HepG2 (cell line): ENCODE measurements around the gene CALML6. TPM values are rescaled to one million over a fixed set of nuclear protein-coding genes. Genes with fewer than 3 reads are reported as not detected.
A peak's percentile ranks its signal among the peaks of the same experiment; 100 is the strongest.

Source experiments
- DZIP1 ChIP-seq: sonication (generic); formaldehyde crosslinking; IDR thresholded peaks from 2 replicates; pipeline ENCODE4 v1.5.0; 2020; ENCODE audit warnings: mild to moderate bottlenecking, missing genetic modification reagents
- ELF3 ChIP-seq: IDR thresholded peaks from 2 replicates; pipeline ENCODE4 v1.6.1; 2016; ENCODE audit warnings: missing genetic modification reagents, missing compliant biosample characterization
- GATAD2A ChIP-seq: IDR thresholded peaks from 2 replicates; pipeline ENCODE4 v1.6.1; 2016
- GMEB1 ChIP-seq: sonication (generic); formaldehyde crosslinking; IDR thresholded peaks from 2 replicates; pipeline ENCODE4 v1.5.1; 2020; ENCODE audit warnings: missing genetic modification reagents, mild to moderate bottlenecking, borderline replicate concordance
- HMGA1 ChIP-seq: sonication (generic); formaldehyde crosslinking; conservative IDR thresholded peaks from 2 replicates; pipeline ENCODE4 v1.4.0; 2020; ENCODE audit warnings: missing genetic modification reagents
- MED1 ChIP-seq: sonication (generic); formaldehyde crosslinking; IDR thresholded peaks from 2 replicates; pipeline ENCODE4 v1.4.0; 2020; ENCODE audit warnings: missing genetic modification reagents
- MLX ChIP-seq: IDR thresholded peaks from 2 replicates; pipeline ENCODE4 v1.6.1; 2016
- NFYC ChIP-seq: IDR thresholded peaks from 2 replicates; pipeline ENCODE4 v1.6.1; 2016; ENCODE audit warnings: missing genetic modification reagents, missing compliant biosample characterization
- NR2F6 ChIP-seq, 2 experiments: IDR thresholded peaks; 2 replicates each; pipeline ENCODE4 v1.6.1; 2016; ENCODE audit warnings: antibody characterized with exemption in 1 of 2, mild to moderate bottlenecking in 1 of 2
- PHF21A ChIP-seq: sonication (generic); formaldehyde crosslinking; IDR thresholded peaks from 2 replicates; pipeline ENCODE4 v1.5.0; 2020; ENCODE audit warnings: mild to moderate bottlenecking, missing genetic modification reagents
- RAD21 ChIP-seq: fragments of 450-650 bp; formaldehyde crosslinking; IDR thresholded peaks from 2 replicates; pipeline ENCODE4 v1.5.0; 2020; ENCODE audit warnings: mild to moderate bottlenecking
- RFX1 ChIP-seq: fragments of 450-650 bp; IDR thresholded peaks from 2 replicates; pipeline ENCODE4 v1.6.1; 2017
- SMAD9 ChIP-seq: sonication (generic); formaldehyde crosslinking; IDR thresholded peaks from 2 replicates; pipeline ENCODE4 v1.5.1; 2020; ENCODE audit warnings: mild to moderate bottlenecking, missing genetic modification reagents
- SNAPC2 ChIP-seq: sonication (generic); formaldehyde crosslinking; IDR thresholded peaks from 2 replicates; pipeline ENCODE4 v1.8.1; 2022; ENCODE audit warnings: mild to moderate bottlenecking, missing genetic modification reagents
- ZNF34 ChIP-seq: sonication (generic); formaldehyde crosslinking; IDR thresholded peaks from 2 replicates; pipeline ENCODE4 v1.4.0; 2020; ENCODE audit warnings: mild to moderate bottlenecking, missing genetic modification reagents, borderline replicate concordance
- ZNF44 ChIP-seq: sonication (generic); formaldehyde crosslinking; IDR thresholded peaks from 2 replicates; pipeline ENCODE4 v1.5.1; 2020; ENCODE audit warnings: mild to moderate bottlenecking, missing genetic modification reagents
- ZNF639 ChIP-seq: conservative IDR thresholded peaks from 2 replicates; pipeline ENCODE4 v1.6.1; 2018; ENCODE audit warnings: missing genetic modification reagents
- ZNF644 ChIP-seq: IDR thresholded peaks from 2 replicates; pipeline ENCODE4 v1.6.1; 2016; ENCODE audit warnings: low read depth
- ZNF687 ChIP-seq: sonication (generic); formaldehyde crosslinking; IDR thresholded peaks from 2 replicates; pipeline ENCODE4 v1.5.1; 2020; ENCODE audit warnings: mild to moderate bottlenecking, missing genetic modification reagents, moderate library complexity
- polyA plus RNA-seq, 8 experiments: library from polyadenylated mRNA; depleted of rRNA in 3 of 8; stranded (reverse) in 7 of 8; unstranded in 1 of 8; fragments of >200 nt; fragmentation: Illumina TruSeq in 4 of 8; extraction: Trizol in 4 of 8; gene quantifications; 2 replicates each; pipeline versions ENCODE4 v1.2.1 to v1.2.3, GENCODE V29; 2011 to 2016; ENCODE audit warnings: low read depth in 4 of 8, missing spikeins in 1 of 8, mixed read lengths in 1 of 8; ENCODE audit not compliant: insufficient read depth in 1 of 8
- total RNA-seq, 5 experiments: library from RNA; depleted of rRNA; stranded (reverse); fragments of >200 nt; fragmentation: Illumina TruSeq; extraction: Trizol; gene quantifications; 2 replicates each; pipeline ENCODE4 v1.2.3, GENCODE V29; 2016; ENCODE audit warnings: low read depth in 1 of 5

CALML6 gene
- total and polyA plus RNA-seq, 2 of the 13 experiments (the other 11 are each of a cell fraction or from before 2014, with no cell fraction given), result 0.11 to 0.12 TPM

- peak; percentile 94 for TF ChIP-seq ZNF687 (CRISPR knock-in tag)
- no peak; the same call in 1 of the 2 replicates for TF ChIP-seq DZIP1 (CRISPR knock-in tag)
- peak; percentile 70 for TF ChIP-seq PHF21A
- no peak for TF ChIP-seq ZNF639 (CRISPR knock-in tag)
- TF ChIP-seq SNAPC2 (CRISPR knock-in tag), result peak; percentile 6; the same call in 1 of the 2 replicates
- no peak for TF ChIP-seq MLX (CRISPR knock-in tag)
- TF ChIP-seq GMEB1, result no peak
- TF ChIP-seq MED1 (CRISPR knock-in tag), result peak; percentile 31; the same call in 1 of the 2 replicates
- TF ChIP-seq SMAD9 (CRISPR knock-in tag), result no peak
- TF ChIP-seq ELF3 (CRISPR knock-in tag), result peak; percentile 24; the same call in 1 of the 2 replicates
- no peak for TF ChIP-seq NR2F6 (IDR thresholded peaks at IDR 0.05)
- TF ChIP-seq NR2F6 (CRISPR knock-in tag; IDR thresholded peaks at IDR 0.05), result 0 out of 2 replicates have a peak, but pooled peaks have one; percentile 8
- no peak for TF ChIP-seq HMGA1 (CRISPR knock-in tag)
- TF ChIP-seq ZNF644 (CRISPR knock-in tag), result no peak; the same call in 1 of the 2 replicates
- peak; percentile 4; the same call in 1 of the 2 replicates for TF ChIP-seq ZNF44 (CRISPR knock-in tag)
- peak; percentile 46; the same call in 1 of the 2 replicates for TF ChIP-seq ZNF34 (CRISPR knock-in tag)
- no peak; the same call in 1 of the 2 replicates for TF ChIP-seq RAD21 (CRISPR knock-in tag)
- TF ChIP-seq GATAD2A (CRISPR knock-in tag), result peak; percentile 56
- no peak for TF ChIP-seq RFX1
- TF ChIP-seq NFYC, result 0 out of 2 replicates have a peak, but pooled peaks have one; percentile 10
Observed at GRCh38 chr1:1920608-1921458, 5.8 kb downstream of the CALML6 start (continued).
